HUES48 (cell line): ENCODE results near the gene DUSP15.

Source experiments
- H3K27ac ChIP-seq: one replicate; pipeline ENCODE4 v1.7.0; 2013; ENCODE audit warnings: low read depth, low read length, inconsistent platforms
- H3K27me3 ChIP-seq: 2 replicates; pipeline ENCODE4 v1.6.1; 2013; ENCODE audit warnings: mild to moderate bottlenecking, low read length; ENCODE audit not compliant: control insufficient read depth, insufficient read depth
- H3K36me3 ChIP-seq: 2 replicates; pipeline ENCODE4 v1.6.1; 2013; ENCODE audit warnings: low read length; ENCODE audit not compliant: control insufficient read depth, insufficient read depth
- H3K4me1 ChIP-seq: 2 replicates; pipeline ENCODE4 v1.6.1; 2013; ENCODE audit warnings: mild to moderate bottlenecking, low read length; ENCODE audit not compliant: control insufficient read depth, insufficient read depth
- H3K4me3 ChIP-seq: 2 replicates; pipeline ENCODE4 v1.5.1; 2013; ENCODE audit warnings: mild to moderate bottlenecking, low read depth, low read length
- H3K9ac ChIP-seq: 2 replicates; pipeline ENCODE4 v1.6.1; 2013; ENCODE audit warnings: mild to moderate bottlenecking, low read depth, low read length, moderate library complexity
- H3K9me3 ChIP-seq: 2 replicates; pipeline ENCODE4 v1.6.1; 2013; ENCODE audit warnings: low read length; ENCODE audit not compliant: control insufficient read depth, insufficient read depth

DUSP15 gene

GRCh38 chr20:31827059-31827458 is 43.3 kb downstream of the DUSP15 start:
- peaks cover 4% of the 10 kb centered on the region for H3K4me1 ChIP-seq
- no peak overlapping the region for H3K4me3 ChIP-seq
- H3K36me3 ChIP-seq: no peaks in the 10 kb centered on the region
- H3K27me3 ChIP-seq: no peaks in the 10 kb centered on the region
- H3K9me3 ChIP-seq: no peaks in the 10 kb centered on the region
- H3K27ac ChIP-seq: no peak overlapping the region
- no peak overlapping the region for H3K9ac ChIP-seq

DNA sequence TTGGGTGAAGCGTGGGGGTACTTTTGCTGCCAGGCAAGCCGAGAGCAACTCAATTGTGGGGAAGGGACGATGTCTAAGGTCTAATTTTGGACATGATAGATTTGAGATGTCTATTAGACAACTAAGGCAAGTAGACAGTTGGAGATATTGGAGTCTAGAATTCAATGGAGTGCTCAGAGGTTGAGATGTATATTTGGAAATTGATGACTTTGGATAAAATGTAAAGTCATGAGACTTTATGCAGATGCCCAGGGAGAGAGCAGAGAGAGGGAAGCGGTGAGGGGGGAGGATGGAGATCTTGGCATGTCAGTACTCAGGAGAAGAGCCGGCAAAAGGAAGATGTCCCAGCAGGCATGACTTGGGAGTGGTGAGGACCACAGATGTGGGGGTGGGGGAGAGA is 44.3 kb downstream of the DUSP15 start:
- Histone ChIP-seq H3K4me3 (no peak overlapping the region), H3K27me3 (no peaks in the 10 kb centered on the region)

DNA sequence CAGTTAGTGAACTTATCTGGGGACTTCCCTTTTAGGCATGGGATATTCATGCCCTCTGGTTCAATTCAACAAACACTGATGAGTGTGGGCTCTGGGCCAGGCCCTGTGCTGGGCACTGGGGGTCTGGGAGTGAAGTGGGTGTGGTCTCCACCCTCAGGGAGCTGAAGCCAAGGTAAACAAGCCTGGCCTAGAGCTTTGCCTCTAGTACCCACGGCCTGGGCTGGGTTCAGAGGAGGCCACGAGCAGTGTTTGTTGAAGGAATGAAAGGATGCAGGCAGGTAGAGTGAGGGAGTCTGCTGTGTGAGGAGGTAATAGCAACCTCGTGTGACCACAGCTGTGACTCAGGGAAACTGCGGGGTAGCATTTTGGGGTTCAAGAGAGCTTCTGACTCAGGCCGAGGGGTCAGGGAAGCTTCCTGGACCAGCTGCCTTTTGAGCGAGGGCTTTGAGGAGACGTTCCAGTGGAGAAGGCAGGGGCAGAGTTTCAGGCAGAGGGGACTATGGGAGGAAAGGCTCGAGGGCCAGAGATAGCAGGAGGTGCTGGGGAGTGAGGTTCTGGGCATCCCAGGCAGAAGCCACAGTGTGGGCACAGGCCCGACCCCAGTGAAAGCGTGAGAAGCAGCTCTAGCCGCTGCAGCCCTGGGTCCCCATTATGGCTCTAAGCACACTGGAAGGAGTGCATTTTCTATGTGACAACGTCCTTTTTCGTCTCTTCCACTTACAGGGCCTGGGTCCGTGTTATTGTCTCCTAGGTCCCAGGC is 45.6 kb downstream of the DUSP15 start:
- H3K27ac ChIP-seq: no peak overlapping the region

More for the DNA sequence above, 44.3 kb downstream of the DUSP15 start:
- no peaks in the 10 kb centered on the region for H3K9me3 ChIP-seq
- H3K27ac ChIP-seq: no peak overlapping the region
- no peaks in the 10 kb centered on the region for H3K36me3 ChIP-seq
- H3K9ac ChIP-seq: no peak overlapping the region
- peaks cover 4% of the 10 kb centered on the region for H3K4me1 ChIP-seq

DNA sequence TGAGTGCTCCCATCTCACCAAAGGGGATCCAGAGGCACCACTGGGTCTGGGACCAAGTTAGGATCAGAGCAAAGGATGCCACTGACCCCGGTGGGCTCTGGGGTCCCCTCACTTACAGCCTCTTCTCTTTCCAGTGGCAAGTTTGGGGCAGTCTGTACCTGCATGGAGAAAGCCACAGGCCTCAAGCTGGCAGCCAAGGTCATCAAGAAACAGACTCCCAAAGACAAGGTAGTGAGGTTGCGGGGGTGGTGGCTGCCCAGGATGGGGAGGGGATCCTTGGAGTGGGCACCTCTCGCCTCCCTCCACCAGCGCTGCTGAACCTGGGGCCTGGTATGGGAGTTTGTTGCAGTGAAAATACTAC is 46.2 kb downstream of the DUSP15 start:
- H3K9ac ChIP-seq: no peak overlapping the region
- H3K4me1 ChIP-seq: peaks cover 4% of the 10 kb centered on the region
- no peak overlapping the region for H3K4me3 ChIP-seq
- no peak overlapping the region for H3K27ac ChIP-seq
- no peaks in the 10 kb centered on the region for H3K9me3 ChIP-seq
- no peaks in the 10 kb centered on the region for H3K36me3 ChIP-seq
- H3K27me3 ChIP-seq: no peaks in the 10 kb centered on the region

More for the DNA sequence above, 45.6 kb downstream of the DUSP15 start:
- no peaks in the 10 kb centered on the region for H3K9me3 ChIP-seq
- H3K4me3 ChIP-seq: no peak overlapping the region
- peaks cover 4% of the 10 kb centered on the region for H3K4me1 ChIP-seq
- H3K27me3 ChIP-seq: no peaks in the 10 kb centered on the region
- no peak overlapping the region for H3K9ac ChIP-seq
- H3K36me3 ChIP-seq: no peaks in the 10 kb centered on the region

- no peaks in the 10 kb centered on the region for H3K27me3 ChIP-seq
- H3K4me1 ChIP-seq: peaks cover 4% of the 10 kb centered on the region
- H3K9me3 ChIP-seq: no peaks in the 10 kb centered on the region
- no peak overlapping the region for H3K27ac ChIP-seq
- H3K4me3 ChIP-seq: no peak overlapping the region
- no peaks in the 10 kb centered on the region for H3K36me3 ChIP-seq
- H3K9ac ChIP-seq: no peak overlapping the region
Measured at GRCh38 chr20:31823360-31824124, 46.8 kb downstream of the DUSP15 start.

GRCh38 chr20:31822421-31823330 is 47.7 kb downstream of the DUSP15 start:
- Histone ChIP-seq H3K9me3 (no peaks in the 10 kb centered on the region), H3K9ac (no peak overlapping the region), H3K4me1 (peaks cover 4% of the 10 kb centered on the region), H3K27me3 (no peaks in the 10 kb centered on the region), H3K4me3 (no peak overlapping the region), H3K27ac (no peak overlapping the region), H3K36me3 (no peaks in the 10 kb centered on the region)

DNA sequence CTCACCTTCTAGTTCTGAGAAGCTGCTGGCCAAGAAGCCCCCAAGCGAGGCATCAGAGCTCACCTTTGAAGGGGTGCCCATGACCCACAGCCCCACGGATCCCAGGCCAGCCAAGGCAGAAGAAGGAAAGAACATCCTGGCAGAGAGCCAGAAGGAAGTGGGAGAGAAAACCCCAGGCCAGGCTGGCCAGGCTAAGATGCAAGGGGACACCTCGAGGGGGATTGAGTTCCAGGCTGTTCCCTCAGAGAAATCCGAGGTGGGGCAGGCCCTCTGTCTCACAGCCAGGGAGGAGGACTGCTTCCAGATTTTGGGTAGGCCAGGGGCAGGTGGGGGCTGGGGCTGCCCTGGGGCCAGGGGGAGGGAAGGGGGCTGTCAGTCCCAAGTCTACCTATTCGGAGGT is 48.9 kb downstream of the DUSP15 start:
- Histone ChIP-seq H3K36me3 (no peaks in the 10 kb centered on the region), H3K27me3 (no peaks in the 10 kb centered on the region), H3K9ac (no peak overlapping the region), H3K4me1 (peaks cover 4% of the 10 kb centered on the region), H3K27ac (no peak overlapping the region), H3K4me3 (no peak overlapping the region), H3K9me3 (no peaks in the 10 kb centered on the region)

- no peak overlapping the region for H3K27ac ChIP-seq
- H3K36me3 ChIP-seq: no peaks in the 10 kb centered on the region
- no peak overlapping the region for H3K4me3 ChIP-seq
- H3K9ac ChIP-seq: no peak overlapping the region
- H3K4me1 ChIP-seq: peaks cover 11% of the 10 kb centered on the region
- H3K9me3 ChIP-seq: no peaks in the 10 kb centered on the region
- no peaks in the 10 kb centered on the region for H3K27me3 ChIP-seq
Measured at GRCh38 chr20:31820228-31820627, 50.1 kb downstream of the DUSP15 start.

- Histone ChIP-seq H3K4me1 (peaks cover 14% of the 10 kb centered on the region), H3K9me3 (no peaks in the 10 kb centered on the region), H3K27ac (no peak within 1 kb of the TSS), H3K4me3 (no peak within 1 kb of the TSS), H3K36me3 (no peaks in the 10 kb centered on the region), H3K9ac (no peak within 1 kb of the TSS), H3K27me3 (no peaks in the 10 kb centered on the region)
Measured at GRCh38 chr20:31819083-31819784, 51.1 kb downstream of the DUSP15 start, which contains the start of gene MYLK2. MYLK2 (plus strand) TSS chr20:31819356; CDS start chr20:31819581, 225 bp downstream.

DNA sequence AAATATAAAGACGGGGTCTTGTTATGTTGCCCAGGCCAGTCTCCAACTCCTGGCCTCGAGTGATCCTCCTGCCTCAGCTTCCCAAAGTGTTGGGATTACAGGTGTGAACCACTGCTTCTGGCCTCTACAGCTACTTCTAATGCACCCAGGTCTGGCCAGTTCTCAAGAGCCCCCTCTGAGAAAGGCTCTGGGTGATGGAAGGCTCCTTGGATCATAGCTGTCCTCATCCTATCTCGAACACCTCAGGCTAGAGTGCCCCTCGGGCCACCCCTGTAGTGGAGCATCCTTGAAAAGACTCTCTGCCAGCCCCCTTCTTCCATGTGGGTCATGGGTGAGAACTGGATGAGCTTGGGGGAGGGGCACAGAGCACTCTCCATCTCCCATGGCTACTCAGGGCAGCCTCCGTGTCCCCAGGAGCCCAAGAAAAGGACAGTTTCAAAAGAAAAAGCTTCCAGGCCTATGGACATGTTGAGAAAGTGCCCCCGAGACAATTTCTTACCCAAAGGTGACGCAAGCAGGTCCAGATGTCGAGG is 51.9 kb downstream of the DUSP15 start:
- Histone ChIP-seq H3K4me3 (no peak overlapping the region), H3K4me1 (peaks cover 14% of the 10 kb centered on the region), H3K9ac (no peak overlapping the region), H3K36me3 (no peaks in the 10 kb centered on the region), H3K9me3 (no peaks in the 10 kb centered on the region), H3K27me3 (no peaks in the 10 kb centered on the region), H3K27ac (no peak overlapping the region)
